Loucy (cell line): ENCODE data around the gene AARS2.

Experiments
- H2AFZ ChIP-seq: fragments of 200-600 bp; sonication (generic); 2 replicates; pipeline ENCODE4 v1.6.0; 2016; ENCODE audit warnings: antibody characterized with exemption, mild to moderate bottlenecking, low read length, moderate library complexity
- H3F3A ChIP-seq: fragments of 200-600 bp; 2 replicates; pipeline ENCODE4 v1.6.0; 2016; ENCODE audit warnings: antibody characterized with exemption, low read depth, mild to moderate bottlenecking
- H3K27me3 ChIP-seq: fragments of 200-600 bp; sonication (generic); 2 replicates; pipeline ENCODE4 v1.6.1; 2014; ENCODE audit warnings: low read length, mild to moderate bottlenecking; ENCODE audit not compliant: insufficient read depth, poor library complexity, severe bottlenecking
- H3K36me3 ChIP-seq: fragments of 200-600 bp; sonication (generic); 2 replicates; pipeline ENCODE4 v1.6.1; 2016; ENCODE audit warnings: low read length; ENCODE audit not compliant: insufficient read depth
- H3K4me1 ChIP-seq: fragments of 200-600 bp; sonication (generic); 2 replicates; pipeline ENCODE4 v1.5.1; 2014; ENCODE audit warnings: low read length, mild to moderate bottlenecking; ENCODE audit not compliant: insufficient read depth, poor library complexity, severe bottlenecking
- H3K4me2 ChIP-seq: fragments of 200-600 bp; sonication (generic); 2 replicates; pipeline ENCODE4 v1.6.0; 2014; ENCODE audit warnings: antibody characterized with exemption, low read length, low read depth, mild to moderate bottlenecking; ENCODE audit not compliant: poor library complexity, severe bottlenecking
- H3K4me3 ChIP-seq: fragments of 200-600 bp; sonication (generic); 2 replicates; pipeline ENCODE4 v1.5.1; 2014; ENCODE audit warnings: low read length, mild to moderate bottlenecking, mixed read lengths; ENCODE audit not compliant: poor library complexity, severe bottlenecking
- H3K79me2 ChIP-seq: fragments of 200-600 bp; sonication (generic); 2 replicates; pipeline ENCODE4 v1.6.1; 2014; ENCODE audit warnings: low read length; ENCODE audit not compliant: insufficient read depth
- H3K9ac ChIP-seq: fragments of 200-600 bp; sonication (generic); 2 replicates; pipeline ENCODE4 v1.6.0; 2014; ENCODE audit warnings: mild to moderate bottlenecking, low read depth, low read length, moderate library complexity; ENCODE audit not compliant: poor library complexity, severe bottlenecking
- H3K9me2 ChIP-seq: fragments of 200-600 bp; sonication (generic); replicated peaks from 2 replicates; pipeline ENCODE4 v1.6.1; 2016; ENCODE audit warnings: low read depth, low read length, mixed read lengths
- H3K9me3 ChIP-seq: fragments of 200-600 bp; sonication (generic); 2 replicates; pipeline ENCODE4 v1.6.1; 2014; ENCODE audit warnings: mild to moderate bottlenecking, antibody characterized with exemption, low read length, low read depth; ENCODE audit not compliant: insufficient read depth
- H4K20me1 ChIP-seq: fragments of 200-600 bp; sonication (generic); 2 replicates; pipeline ENCODE4 v1.6.0; 2014; ENCODE audit warnings: antibody characterized with exemption, low read length, mild to moderate bottlenecking; ENCODE audit not compliant: insufficient read depth, poor library complexity, severe bottlenecking
- EZH2phosphoT487 ChIP-seq: fragments of 200-600 bp; IDR thresholded peaks from 2 replicates; pipeline ENCODE4 v1.6.1; 2018; ENCODE audit warnings: antibody characterized with exemption, mild to moderate bottlenecking, moderate library complexity, borderline replicate concordance
- TF ChIP-seq, protein P1 (sequence below): fragments of 200-600 bp; sonication (generic); conservative IDR thresholded peaks from 2 replicates; pipeline ENCODE4 v1.5.1; 2014; ENCODE audit warnings: mild to moderate bottlenecking, antibody characterized with exemption, low read length

AARS2 gene

DNA sequence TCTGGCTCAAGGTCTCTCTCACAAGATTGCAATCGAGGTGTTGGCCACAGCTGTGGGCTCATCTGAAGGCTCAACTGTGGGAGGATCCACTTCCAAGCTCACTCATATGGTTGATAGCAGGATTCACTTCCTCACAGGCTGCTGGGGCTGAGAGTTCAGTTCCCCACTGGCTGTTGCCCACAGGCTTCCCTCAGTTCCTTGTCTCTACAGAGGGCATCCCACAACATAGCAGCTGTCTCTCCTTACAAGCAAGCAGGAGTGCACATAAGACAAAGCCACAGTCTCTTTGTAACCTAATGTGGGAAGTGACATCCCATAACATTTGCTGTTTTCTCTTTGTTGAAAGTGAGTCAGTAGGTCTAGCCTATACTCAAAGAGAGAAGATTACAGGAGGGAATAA, 43.3 kb upstream of the AARS2 start:
- Histone ChIP-seq H3K4me3 (no peak overlapping the region), H3K4me1 (no peaks in the 10 kb centered on the region), H3K9ac (no peak overlapping the region), H4K20me1 (no peaks in the 10 kb centered on the region), H3K79me2 (no peaks in the 10 kb centered on the region), H3K9me3 (no peaks in the 10 kb centered on the region), H3K27me3 (no peaks in the 10 kb centered on the region), H2AFZ (no peak overlapping the region), H3K9me2 (no peaks in the 10 kb centered on the region), H3K36me3 (no peaks in the 10 kb centered on the region), H3K4me2 (no peak overlapping the region), H3F3A (no peaks in the 10 kb centered on the region)
- TF ChIP-seq, protein P1, sequence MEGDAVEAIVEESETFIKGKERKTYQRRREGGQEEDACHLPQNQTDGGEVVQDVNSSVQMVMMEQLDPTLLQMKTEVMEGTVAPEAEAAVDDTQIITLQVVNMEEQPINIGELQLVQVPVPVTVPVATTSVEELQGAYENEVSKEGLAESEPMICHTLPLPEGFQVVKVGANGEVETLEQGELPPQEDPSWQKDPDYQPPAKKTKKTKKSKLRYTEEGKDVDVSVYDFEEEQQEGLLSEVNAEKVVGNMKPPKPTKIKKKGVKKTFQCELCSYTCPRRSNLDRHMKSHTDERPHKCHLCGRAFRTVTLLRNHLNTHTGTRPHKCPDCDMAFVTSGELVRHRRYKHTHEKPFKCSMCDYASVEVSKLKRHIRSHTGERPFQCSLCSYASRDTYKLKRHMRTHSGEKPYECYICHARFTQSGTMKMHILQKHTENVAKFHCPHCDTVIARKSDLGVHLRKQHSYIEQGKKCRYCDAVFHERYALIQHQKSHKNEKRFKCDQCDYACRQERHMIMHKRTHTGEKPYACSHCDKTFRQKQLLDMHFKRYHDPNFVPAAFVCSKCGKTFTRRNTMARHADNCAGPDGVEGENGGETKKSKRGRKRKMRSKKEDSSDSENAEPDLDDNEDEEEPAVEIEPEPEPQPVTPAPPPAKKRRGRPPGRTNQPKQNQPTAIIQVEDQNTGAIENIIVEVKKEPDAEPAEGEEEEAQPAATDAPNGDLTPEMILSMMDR, result no peak
- TF ChIP-seq EZH2phosphoT487, result no peak

GRCh38 chr6:44355640-44356039, 42.5 kb upstream of the AARS2 start:
- Histone ChIP-seq H4K20me1 (no peaks in the 10 kb centered on the region), H3K27me3 (no peaks in the 10 kb centered on the region), H3F3A (no peaks in the 10 kb centered on the region), H3K36me3 (no peaks in the 10 kb centered on the region), H3K9me2 (no peaks in the 10 kb centered on the region), H2AFZ (no peak overlapping the region), H3K4me2 (no peak overlapping the region), H3K79me2 (no peaks in the 10 kb centered on the region), H3K9me3 (no peaks in the 10 kb centered on the region), H3K4me1 (no peaks in the 10 kb centered on the region), H3K4me3 (no peak overlapping the region), H3K9ac (no peak overlapping the region)
- TF ChIP-seq EZH2phosphoT487, result no peak
- TF ChIP-seq, protein P1, result no peak

DNA sequence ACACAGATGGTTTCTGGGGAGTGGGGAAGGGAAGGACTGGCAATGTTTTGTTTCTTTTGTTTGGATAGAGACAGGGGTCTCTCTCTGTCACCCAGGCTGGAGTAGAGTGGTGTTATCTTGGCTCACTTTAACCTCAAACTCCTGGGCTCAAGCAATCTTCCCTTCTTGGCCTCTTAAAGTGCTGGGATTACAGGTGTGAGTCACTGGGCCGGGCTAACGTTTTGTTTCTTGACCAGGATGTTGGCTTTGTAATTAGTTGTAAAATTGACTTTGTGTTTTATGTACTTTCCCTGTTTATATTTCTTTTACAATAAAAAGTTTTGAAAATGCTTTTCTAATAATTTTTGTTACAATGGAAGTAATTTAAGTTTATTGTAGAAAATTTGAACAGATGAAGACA, 40.2 kb upstream of the AARS2 start:
- Histone ChIP-seq H3K9me3 (no peaks in the 10 kb centered on the region), H3K4me1 (no peaks in the 10 kb centered on the region), H3K4me3 (no peak overlapping the region), H3K79me2 (no peaks in the 10 kb centered on the region), H2AFZ (no peak overlapping the region), H3K9ac (no peak overlapping the region), H3K27me3 (no peaks in the 10 kb centered on the region), H3F3A (no peaks in the 10 kb centered on the region), H4K20me1 (no peaks in the 10 kb centered on the region), H3K4me2 (no peak overlapping the region), H3K9me2 (no peaks in the 10 kb centered on the region), H3K36me3 (no peaks in the 10 kb centered on the region)
- TF ChIP-seq EZH2phosphoT487, result no peak
- TF ChIP-seq, protein P1, result no peak
